ENCODE results near the gene INMT.

Gene INMT

DNA sequence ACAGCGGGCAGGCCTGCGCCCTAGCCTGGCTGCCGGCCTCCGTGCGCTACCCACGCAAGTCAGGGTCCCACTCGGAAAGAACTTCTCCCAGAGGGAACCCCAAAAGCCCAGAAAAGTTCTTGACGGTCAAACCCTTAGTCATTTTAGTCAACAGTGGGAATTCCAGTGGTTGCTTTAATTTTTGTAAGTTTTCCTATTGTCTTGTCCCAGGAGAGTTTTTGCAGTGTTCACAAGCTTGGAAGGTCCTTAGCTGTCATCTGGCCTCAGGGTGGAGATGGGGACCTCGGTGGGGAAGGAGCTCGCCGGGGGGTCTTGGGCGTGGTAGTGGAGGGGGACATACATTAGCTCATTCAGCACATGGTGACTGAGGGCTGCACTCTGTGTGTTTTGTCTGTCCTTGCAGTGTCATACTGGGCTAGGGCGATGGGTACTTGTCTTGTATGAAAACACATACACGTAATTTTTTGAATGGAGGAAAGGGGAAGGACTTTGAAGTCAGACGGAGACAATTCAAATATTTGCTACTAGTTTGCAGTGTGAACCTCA, 20.0 kb downstream of the INMT start:
- Histone ChIP-seq H3K36me3 (ENCODE audit: control insufficient read depth in 2 of 2, insufficient read depth in 1 of 2, low read length in 2 of 2) (no peaks in the 10 kb centered on the region), H3K27ac (ENCODE audit: extremely low read depth, low read depth, low read length) (peak overlapping the region; percentile 56; the same call in 1 of the 2 replicates), H3K4me1 (ENCODE audit: control insufficient read depth, insufficient read depth, low read length) (0 out of 2 replicates have a peak, but pooled peaks cover 2% of the 10 kb centered on the region), H3K4me3 (ENCODE audit: low read depth, low read length) (peak overlapping the region; percentile 67), H3K9me3 (ENCODE audit: control insufficient read depth, insufficient read depth, low read depth, low read length) (no peaks in the 10 kb centered on the region)
- ChIA-PET CTCF (interaction anchor here (1.0 to 3.0 kb wide), 2 partner anchors 167 to 351 kb away, joined by 4 to 10 read pairs; no protein-coding TSS in a partner anchor), POLR2A (no interaction called here)
- TF ChIP-seq, protein P1, sequence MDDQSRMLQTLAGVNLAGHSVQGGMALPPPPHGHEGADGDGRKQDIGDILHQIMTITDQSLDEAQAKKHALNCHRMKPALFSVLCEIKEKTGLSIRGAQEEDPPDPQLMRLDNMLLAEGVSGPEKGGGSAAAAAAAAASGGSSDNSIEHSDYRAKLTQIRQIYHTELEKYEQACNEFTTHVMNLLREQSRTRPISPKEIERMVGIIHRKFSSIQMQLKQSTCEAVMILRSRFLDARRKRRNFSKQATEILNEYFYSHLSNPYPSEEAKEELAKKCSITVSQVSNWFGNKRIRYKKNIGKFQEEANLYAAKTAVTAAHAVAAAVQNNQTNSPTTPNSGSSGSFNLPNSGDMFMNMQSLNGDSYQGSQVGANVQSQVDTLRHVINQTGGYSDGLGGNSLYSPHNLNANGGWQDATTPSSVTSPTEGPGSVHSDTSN (CRISPR knock-in tag; IDR thresholded peaks at IDR 0.05): no peak
- no peak for TF ChIP-seq ZNF785 (tag by site-specific recombination; IDR thresholded peaks at IDR 0.05)
- no peak for TF ChIP-seq MEIS1 (CRISPR knock-in tag; IDR thresholded peaks at IDR 0.05; ENCODE audit: borderline replicate concordance)
- no peak for TF ChIP-seq YY2 (tag by site-specific recombination; IDR thresholded peaks at IDR 0.05)
- TF ChIP-seq ZNF501 (tag by site-specific recombination; IDR thresholded peaks at IDR 0.05): no peak
- TF ChIP-seq ZNF23 (tag by site-specific recombination; IDR thresholded peaks at IDR 0.05; ENCODE audit: borderline replicate concordance): no peak
- TF ChIP-seq, protein P2, sequence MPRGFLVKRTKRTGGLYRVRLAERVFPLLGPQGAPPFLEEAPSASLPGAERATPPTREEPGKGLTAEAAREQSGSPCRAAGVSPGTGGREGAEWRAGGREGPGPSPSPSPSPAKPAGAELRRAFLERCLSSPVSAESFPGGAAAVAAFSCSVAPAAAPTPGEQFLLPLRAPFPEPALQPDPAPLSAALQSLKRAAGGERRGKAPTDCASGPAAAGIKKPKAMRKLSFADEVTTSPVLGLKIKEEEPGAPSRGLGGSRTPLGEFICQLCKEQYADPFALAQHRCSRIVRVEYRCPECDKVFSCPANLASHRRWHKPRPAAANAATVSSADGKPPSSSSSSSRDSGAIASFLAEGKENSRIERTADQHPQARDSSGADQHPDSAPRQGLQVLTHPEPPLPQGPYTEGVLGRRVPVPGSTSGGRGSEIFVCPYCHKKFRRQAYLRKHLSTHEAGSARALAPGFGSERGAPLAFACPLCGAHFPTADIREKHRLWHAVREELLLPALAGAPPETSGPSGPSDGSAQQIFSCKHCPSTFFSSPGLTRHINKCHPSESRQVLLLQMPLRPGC (tag by site-specific recombination; IDR thresholded peaks at IDR 0.05): no peak
- TF ChIP-seq ZNF221 (tag by site-specific recombination; IDR thresholded peaks at IDR 0.05; ENCODE audit: borderline replicate concordance): no peak
- TF ChIP-seq ZSCAN30 (tag by site-specific recombination; IDR thresholded peaks at IDR 0.05): no peak
- no peak for TF ChIP-seq ZNF747 (tag by site-specific recombination; IDR thresholded peaks at IDR 0.05)
- peak; percentile 89 for TF ChIP-seq ZNF335 (tag by site-specific recombination; conservative IDR thresholded peaks at IDR 0.05)
- no peak for TF ChIP-seq HOXD13 (CRISPR knock-in tag; IDR thresholded peaks at IDR 0.05; ENCODE audit: borderline replicate concordance)
- TF ChIP-seq, protein P3, sequence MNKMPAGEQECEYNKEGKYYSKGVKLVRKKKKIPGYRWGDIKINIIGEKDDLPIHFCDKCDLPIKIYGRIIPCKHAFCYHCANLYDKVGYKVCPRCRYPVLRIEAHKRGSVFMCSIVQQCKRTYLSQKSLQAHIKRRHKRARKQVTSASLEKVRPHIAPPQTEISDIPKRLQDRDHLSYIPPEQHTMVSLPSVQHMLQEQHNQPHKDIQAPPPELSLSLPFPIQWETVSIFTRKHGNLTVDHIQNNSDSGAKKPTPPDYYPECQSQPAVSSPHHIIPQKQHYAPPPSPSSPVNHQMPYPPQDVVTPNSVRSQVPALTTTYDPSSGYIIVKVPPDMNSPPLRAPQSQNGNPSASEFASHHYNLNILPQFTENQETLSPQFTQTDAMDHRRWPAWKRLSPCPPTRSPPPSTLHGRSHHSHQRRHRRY (tag by site-specific recombination; IDR thresholded peaks at IDR 0.05): no peak
- TF ChIP-seq ZNF19 (tag by site-specific recombination; IDR thresholded peaks at IDR 0.05; ENCODE audit: low read depth): no peak
- no peak for TF ChIP-seq KLF7 (tag by site-specific recombination; IDR thresholded peaks at IDR 0.05; ENCODE audit: borderline replicate concordance)
- TF ChIP-seq ZNF473 (tag by site-specific recombination; IDR thresholded peaks at IDR 0.05): no peak
- TF ChIP-seq, protein P4, sequence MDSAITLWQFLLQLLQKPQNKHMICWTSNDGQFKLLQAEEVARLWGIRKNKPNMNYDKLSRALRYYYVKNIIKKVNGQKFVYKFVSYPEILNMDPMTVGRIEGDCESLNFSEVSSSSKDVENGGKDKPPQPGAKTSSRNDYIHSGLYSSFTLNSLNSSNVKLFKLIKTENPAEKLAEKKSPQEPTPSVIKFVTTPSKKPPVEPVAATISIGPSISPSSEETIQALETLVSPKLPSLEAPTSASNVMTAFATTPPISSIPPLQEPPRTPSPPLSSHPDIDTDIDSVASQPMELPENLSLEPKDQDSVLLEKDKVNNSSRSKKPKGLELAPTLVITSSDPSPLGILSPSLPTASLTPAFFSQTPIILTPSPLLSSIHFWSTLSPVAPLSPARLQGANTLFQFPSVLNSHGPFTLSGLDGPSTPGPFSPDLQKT (IDR thresholded peaks at IDR 0.05; ENCODE audit: borderline replicate concordance, low read depth, low read length): no peak
- no peak for TF ChIP-seq ZNF664 (tag by site-specific recombination; IDR thresholded peaks at IDR 0.05)
- TF ChIP-seq ZNF768 (tag by site-specific recombination; IDR thresholded peaks at IDR 0.05): no peak
- TF ChIP-seq ZBTB8A (tag by site-specific recombination; IDR thresholded peaks at IDR 0.05): peak; percentile 10; the same call in 1 of the 2 replicates
- TF ChIP-seq HOXA7 (CRISPR knock-in tag; IDR thresholded peaks at IDR 0.05; ENCODE audit: borderline replicate concordance): no peak
- TF ChIP-seq ZNF585B (tag by site-specific recombination; IDR thresholded peaks at IDR 0.05): no peak
- TF ChIP-seq ZNF157 (tag by site-specific recombination; IDR thresholded peaks at IDR 0.05): no peak
- TF ChIP-seq ZNF10 (tag by site-specific recombination; IDR thresholded peaks at IDR 0.05): no peak
- no peak for TF ChIP-seq ZFHX2 (tag by site-specific recombination; conservative IDR thresholded peaks at IDR 0.05)
- TF ChIP-seq, protein P5, sequence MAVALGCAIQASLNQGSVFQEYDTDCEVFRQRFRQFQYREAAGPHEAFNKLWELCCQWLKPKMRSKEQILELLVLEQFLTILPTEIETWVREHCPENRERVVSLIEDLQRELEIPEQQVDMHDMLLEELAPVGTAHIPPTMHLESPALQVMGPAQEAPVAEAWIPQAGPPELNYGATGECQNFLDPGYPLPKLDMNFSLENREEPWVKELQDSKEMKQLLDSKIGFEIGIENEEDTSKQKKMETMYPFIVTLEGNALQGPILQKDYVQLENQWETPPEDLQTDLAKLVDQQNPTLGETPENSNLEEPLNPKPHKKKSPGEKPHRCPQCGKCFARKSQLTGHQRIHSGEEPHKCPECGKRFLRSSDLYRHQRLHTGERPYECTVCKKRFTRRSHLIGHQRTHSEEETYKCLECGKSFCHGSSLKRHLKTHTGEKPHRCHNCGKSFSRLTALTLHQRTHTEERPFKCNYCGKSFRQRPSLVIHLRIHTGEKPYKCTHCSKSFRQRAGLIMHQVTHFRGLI (tag by site-specific recombination; IDR thresholded peaks at IDR 0.05): no peak
- TF ChIP-seq, protein P6, sequence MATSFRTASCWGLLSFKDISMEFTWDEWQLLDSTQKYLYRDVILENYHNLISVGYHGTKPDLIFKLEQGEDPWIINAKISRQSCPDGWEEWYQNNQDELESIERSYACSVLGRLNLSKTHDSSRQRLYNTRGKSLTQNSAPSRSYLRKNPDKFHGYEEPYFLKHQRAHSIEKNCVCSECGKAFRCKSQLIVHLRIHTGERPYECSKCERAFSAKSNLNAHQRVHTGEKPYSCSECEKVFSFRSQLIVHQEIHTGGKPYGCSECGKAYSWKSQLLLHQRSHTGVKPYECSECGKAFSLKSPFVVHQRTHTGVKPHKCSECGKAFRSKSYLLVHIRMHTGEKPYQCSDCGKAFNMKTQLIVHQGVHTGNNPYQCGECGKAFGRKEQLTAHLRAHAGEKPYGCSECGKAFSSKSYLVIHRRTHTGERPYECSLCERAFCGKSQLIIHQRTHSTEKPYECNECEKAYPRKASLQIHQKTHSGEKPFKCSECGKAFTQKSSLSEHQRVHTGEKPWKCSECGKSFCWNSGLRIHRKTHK (tag by site-specific recombination; IDR thresholded peaks at IDR 0.05): no peak
- TF ChIP-seq, protein P7, sequence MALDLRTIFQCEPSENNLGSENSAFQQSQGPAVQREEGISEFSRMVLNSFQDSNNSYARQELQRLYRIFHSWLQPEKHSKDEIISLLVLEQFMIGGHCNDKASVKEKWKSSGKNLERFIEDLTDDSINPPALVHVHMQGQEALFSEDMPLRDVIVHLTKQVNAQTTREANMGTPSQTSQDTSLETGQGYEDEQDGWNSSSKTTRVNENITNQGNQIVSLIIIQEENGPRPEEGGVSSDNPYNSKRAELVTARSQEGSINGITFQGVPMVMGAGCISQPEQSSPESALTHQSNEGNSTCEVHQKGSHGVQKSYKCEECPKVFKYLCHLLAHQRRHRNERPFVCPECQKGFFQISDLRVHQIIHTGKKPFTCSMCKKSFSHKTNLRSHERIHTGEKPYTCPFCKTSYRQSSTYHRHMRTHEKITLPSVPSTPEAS (tag by site-specific recombination; IDR thresholded peaks at IDR 0.05): no peak
- peak; percentile 43; the same call in 1 of the 2 replicates for TF ChIP-seq ZIC2 (tag by site-specific recombination; IDR thresholded peaks at IDR 0.05)
- TF ChIP-seq, protein P8, sequence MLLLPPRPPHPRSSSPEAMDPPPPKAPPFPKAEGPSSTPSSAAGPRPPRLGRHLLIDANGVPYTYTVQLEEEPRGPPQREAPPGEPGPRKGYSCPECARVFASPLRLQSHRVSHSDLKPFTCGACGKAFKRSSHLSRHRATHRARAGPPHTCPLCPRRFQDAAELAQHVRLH (tag by site-specific recombination; IDR thresholded peaks at IDR 0.05): no peak

Measured in HEK293 (cell line).